HG03520 (cell line): ENCODE measurements around the gene AGXT2.
A peak's percentile ranks its signal among the peaks of the same experiment; 100 is the strongest.

Experiments used
- ATAC-seq: cut with Tn5 transposase; IDR thresholded peaks from one replicate; pipeline ENCODE4 v1.9.1; 2021; ENCODE audit warnings: mild to moderate bottlenecking, moderate library complexity; ENCODE audit not compliant: unreplicated experiment

Gene AGXT2, protein sequence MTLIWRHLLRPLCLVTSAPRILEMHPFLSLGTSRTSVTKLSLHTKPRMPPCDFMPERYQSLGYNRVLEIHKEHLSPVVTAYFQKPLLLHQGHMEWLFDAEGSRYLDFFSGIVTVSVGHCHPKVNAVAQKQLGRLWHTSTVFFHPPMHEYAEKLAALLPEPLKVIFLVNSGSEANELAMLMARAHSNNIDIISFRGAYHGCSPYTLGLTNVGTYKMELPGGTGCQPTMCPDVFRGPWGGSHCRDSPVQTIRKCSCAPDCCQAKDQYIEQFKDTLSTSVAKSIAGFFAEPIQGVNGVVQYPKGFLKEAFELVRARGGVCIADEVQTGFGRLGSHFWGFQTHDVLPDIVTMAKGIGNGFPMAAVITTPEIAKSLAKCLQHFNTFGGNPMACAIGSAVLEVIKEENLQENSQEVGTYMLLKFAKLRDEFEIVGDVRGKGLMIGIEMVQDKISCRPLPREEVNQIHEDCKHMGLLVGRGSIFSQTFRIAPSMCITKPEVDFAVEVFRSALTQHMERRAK

DNA sequence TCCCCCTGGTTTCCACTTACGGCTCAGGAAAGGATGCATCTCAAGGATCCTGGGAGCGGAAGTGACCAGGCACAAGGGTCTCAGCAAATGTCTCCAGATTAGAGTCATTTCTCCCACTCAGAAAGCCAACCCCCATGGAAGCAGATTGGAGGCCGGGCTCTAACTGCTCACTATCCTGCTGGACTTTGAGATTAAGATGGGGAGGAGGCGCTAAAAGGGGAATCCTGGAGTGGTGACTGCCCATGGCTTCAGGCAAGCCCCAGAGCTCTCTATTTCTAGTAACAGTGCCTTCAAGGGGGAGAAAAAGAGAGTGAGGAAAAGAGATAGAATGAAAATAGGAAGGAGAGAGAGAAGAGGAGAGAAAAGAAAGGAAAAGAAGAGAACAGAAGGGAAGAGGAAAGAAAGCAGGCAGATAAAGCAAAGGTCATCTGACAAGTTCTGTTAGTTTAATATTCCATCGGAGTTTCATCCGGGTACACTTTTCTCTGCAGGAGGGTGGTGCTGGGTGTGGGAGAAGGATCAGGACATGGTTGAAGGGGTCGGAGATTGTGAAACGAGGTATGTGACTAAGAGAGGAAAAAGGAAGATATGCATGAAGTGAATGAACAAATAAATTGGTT, at the start of gene AGXT2:
Gene AGXT2 (minus strand): TSS at position 165 of the 620 bp plus-strand sequence. CDS start 57 bp downstream, at position 108.
- ATAC-seq: no peak

GRCh38 chr5:35096932-35097331, 49.2 kb upstream of the AGXT2 start:
- ATAC-seq: no peak

DNA sequence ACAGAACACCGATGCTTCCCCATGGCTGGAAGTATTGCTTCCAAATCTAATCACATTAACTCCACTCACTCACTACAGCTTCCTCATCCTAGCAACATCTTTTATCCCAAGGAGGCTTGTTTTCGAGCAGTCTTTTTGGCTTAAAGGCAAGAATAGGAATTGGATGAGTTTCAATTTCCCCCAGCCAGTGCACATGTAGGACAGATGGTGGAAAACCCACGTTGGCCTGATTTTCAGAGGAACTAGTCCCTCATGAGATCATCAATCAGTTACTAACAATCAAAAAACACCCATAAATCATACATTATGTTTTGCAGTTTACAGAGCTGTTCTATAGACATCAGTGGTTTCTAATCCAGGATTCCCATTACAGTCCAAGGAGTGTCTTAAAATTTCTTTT, 48.5 kb upstream of the AGXT2 start:
- no peak for ATAC-seq

GRCh38 chr5:35095366-35095765, 47.6 kb upstream of the AGXT2 start:
- no peak for ATAC-seq

DNA sequence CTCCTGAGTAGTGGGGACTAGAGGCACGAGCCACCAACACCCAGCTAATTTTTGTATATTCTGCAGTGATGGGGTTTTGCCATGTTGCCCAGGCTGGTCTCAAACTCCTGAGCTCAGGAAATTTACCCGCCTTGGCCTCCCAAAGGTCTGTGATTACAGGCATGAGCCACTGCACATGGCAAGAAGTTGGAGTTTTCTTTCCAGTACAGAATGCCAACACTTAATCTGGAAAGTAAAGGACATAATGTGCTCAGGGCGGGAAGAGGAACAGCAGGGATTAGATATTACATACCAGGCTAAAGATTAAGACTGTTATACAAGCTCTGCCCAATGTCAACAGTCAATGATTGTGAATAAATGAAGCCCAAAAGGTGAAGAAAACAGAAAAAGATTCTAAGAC, 47.2 kb upstream of the AGXT2 start:
- no peak for ATAC-seq

GRCh38 chr5:35092703-35093102, 45.0 kb upstream of the AGXT2 start:
- no peak for ATAC-seq

DNA sequence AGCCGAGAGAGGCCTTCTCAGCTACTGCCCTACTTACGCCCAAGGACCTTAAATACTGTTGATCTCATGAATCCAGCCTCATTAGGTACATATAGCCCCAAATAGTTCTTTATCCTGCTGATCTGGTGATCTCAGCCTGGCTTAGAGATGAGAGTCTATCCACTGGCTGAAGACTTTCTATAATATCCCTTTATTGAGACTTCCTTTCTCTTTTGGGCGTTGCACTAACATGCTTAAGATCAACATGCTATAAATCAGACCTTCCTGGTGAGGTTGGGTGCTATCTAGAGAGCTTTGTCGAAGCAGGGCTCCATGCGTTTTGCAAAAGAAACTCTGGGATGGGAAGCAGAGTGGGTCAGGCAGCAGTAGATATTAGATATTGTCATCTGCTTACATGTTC, 44.0 kb upstream of the AGXT2 start:
- ATAC-seq: no peak

DNA sequence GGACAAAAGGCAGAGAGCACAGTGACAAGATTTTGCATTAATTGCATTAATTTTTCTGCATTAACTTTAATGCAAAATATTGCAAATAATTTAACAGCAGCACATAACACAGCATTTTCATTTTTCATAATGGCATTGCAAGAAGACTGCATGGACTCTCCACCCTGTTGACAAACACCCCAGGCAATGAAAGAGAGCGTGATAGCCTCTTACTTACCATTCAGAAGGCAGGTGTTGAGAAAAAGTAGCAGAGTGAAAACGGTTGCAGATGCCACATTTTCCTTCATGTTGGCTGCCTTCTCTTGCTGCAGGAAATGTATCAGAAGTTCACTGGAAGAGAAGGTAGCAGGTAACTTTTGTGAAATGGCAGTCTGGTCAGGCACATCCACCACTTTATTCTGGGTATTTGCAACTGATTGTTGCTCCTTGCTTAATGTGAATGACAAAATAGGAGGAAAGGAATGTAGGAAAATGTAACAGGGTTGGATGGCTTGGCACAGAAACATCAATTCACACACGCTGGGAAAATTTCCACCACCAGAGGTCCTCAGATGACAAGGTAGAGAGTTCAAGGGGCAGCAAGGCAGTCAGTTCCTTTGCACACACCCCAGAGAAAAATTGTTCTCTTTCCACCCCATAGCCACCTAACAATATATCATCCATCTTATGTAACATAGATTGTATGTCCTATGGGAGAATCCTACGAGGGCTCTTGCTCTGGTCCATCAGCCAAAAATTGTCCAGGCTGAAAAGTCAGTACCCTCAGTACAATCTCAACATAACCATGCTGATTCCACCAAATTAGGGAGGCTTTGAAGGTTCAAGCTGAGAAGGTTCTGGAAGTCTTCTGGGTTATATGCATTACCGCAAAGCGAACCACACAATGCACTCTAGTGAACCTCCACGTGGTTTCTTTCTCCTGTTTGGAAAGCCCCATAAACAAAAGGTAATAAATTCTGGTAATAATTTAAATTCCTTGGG, 41.9 kb upstream of the AGXT2 start:
- no peak for ATAC-seq

DNA sequence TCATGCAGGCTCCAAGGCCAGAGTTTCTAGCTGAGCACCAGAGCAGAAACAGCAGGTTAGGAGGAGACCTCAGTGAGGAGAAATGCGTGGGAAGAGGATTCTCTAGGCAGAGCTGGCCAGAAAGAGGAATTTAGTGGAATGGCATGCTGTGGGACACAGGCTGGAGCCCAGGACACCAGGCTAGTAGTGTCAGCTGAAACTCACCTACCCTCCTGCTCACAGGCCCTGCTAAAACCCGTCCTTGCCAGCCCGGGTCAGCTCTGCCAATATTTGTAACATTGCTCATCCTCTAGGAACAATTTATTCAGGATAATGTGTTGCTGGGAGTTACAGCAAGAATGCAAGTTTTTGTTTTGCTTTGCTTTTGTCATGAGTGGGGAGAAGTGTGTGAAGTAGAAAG, 40.2 kb upstream of the AGXT2 start:
- no peak for ATAC-seq

DNA sequence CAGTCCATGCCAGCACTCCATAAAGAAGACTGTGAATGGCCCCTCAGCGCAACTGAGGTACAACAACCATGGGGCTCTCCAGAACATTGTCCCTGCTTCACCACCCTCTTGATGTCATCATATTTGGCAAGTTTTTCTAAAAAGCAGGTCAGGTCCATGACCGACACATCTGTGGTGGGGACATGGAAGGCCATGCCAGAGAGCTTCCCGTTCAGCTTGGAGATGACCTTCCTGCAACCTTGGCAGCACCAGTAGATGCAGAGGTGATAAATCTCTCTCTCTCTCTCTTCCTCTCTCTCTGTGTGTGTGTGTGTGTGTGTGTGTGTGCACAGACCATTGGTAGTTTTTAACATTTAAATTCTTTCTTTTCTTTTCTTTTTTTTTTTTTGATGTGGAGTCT, 35.4 kb upstream of the AGXT2 start:
- no peak for ATAC-seq

DNA sequence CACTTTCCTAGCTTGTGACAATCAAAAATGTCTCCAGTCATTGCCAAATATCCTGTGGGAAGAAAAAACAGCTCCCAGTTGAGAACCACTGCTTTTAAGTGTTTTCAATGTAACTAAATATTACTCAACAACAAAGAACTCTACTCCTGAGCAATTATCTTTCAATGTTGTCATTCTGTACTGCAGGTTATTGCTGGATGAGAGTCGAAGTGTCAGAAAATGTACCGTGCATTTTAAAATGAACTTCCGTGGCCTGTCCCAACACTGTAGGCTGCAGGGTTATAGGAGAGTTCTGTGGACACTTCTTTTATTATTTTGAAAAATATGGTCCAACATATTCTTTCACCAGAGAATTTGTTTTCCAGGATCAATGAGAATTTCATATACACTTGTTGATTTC, 34.8 kb upstream of the AGXT2 start:
- ATAC-seq: no peak

DNA sequence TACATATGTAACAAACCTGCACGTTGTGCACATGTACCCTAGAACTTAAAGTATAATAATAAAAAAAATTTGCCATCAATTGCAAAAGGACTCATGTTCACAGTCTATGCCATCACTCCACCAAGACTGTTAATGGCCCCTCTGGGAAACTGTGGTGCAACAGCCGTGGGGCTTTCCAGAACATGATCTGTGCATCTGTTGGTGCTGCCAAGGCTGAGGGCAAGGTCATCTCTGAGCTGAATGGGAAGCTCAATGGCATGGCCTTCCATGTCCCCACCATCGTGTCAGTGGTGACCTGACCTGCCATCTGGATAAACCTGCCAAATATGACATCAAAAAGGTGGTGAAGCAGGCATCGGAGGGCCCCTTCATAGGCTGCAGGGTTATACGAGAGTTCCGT, 33.4 kb upstream of the AGXT2 start:
- no peak for ATAC-seq

GRCh38 chr5:35073160-35073559, 25.4 kb upstream of the AGXT2 start:
- ATAC-seq: no peak

- ATAC-seq: no peak
Observed at GRCh38 chr5:35069188-35069587, 21.4 kb upstream of the AGXT2 start.

- ATAC-seq: no peak
Observed at GRCh38 chr5:35067985-35068384, 20.2 kb upstream of the AGXT2 start.

- peak; percentile 58 for ATAC-seq
Observed at GRCh38 chr5:35066260-35066795, 18.6 kb upstream of the AGXT2 start.

- ATAC-seq: no peak
Observed at GRCh38 chr5:35063414-35063813, 15.7 kb upstream of the AGXT2 start.

GRCh38 chr5:35061211-35061770, 13.5 kb upstream of the AGXT2 start:
- no peak for ATAC-seq

DNA sequence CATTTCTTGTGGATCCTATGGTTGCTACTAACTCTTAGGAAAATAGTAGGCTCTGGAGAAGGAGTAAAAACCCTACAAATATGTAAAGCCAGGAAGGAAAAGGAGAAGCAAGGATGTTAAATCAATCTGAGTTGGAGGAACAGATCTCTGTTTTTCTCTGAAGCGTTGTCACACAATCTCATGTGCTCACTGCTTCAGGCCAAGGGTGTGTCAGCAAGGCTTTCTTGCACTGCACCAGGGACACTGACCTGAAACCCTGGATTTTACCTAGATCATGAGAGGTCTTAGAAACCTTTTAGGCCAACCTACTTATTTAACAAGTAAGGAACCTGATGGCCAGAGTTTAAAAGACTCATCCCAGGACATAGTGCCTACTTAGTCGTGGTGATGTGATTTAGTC, 12.5 kb upstream of the AGXT2 start:
- ATAC-seq: no peak

DNA sequence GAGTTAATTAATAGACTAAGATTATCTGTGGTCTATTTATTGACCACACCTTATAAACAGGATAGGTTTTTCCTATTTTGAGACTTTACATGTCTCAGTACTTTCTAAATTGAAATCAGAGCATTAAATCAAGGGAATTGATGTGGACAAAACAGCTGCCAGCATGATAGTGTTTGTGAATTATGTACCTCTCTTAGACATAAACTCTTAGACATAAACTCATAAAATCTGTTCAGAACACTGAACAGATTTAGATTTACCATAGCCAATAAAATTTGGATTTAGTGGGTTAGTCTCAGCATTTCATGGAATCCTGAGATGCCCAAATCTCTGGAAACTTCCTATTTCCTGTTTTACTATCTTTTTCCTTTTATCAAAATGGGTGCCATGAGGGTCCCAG, 11.5 kb upstream of the AGXT2 start:
- no peak for ATAC-seq

DNA sequence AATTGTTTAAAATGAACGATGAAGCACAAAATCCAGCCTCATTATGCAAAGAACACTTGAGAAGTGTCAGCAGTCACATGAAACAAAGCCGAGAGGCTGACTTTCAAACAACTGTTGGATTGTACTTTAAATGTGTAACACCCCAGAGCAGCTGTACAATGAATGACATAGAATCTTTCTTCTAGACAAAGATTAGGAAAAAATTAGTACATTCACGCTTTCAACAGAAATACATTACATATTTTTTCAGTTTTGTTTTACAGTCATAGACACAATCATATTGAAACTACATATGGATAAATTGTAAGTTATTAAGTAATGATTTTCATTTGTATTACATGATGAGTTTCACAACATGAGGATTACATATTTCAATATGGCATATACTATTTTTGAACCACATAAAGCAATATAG, 10.6 kb upstream of the AGXT2 start:
- peak; percentile 69 for ATAC-seq
